SIG-M5 treated with dmso at 0.1 percent for 504 hours (cell line): ENCODE measurements around the gene MMP26.

ENCODE experiments used
- DNase-seq: peaks from one replicate; lab custom pipeline; 2025; ENCODE audit not compliant: unreplicated experiment; lab: John Stamatoyannopoulos, UW

Gene MMP26

DNA sequence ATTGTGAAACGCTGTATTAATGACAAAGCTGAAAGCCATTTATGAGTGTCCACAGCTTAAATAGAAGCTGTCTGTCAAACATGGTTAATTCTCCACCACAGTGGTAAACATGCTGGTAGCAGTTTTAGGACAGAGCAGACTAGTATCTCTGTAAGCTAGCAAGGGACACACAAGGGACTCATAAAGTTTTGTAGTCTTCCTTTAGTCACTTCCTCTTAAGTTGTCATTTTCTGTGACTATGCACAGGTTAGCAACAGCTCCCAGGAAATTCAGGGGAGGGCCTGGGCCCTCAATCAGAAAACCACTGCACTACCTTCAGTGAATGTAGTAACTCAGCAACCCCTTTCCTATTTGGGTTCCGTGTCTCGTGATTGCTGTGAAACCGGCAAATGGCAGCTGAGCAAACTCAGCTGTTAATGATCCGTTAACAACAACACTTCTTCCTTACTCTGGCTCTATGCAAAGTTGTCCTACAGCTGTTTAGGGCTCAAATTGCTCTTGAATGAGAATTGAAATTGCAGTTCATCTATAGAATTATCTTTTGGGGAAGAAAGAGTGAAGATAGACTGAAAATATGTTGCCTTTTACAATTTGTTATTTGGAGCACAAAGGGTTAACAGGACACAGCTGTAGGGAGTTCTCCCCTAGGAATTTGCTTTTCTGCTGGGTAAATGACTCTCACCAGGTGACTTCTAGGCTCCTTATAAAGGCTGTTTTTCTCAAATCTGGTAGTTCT, at the start of gene MMP26:
TSS of gene MMP26 (plus strand) at position 731 of the 736 bp plus-strand sequence.
- DNase-seq, result no peak

DNA sequence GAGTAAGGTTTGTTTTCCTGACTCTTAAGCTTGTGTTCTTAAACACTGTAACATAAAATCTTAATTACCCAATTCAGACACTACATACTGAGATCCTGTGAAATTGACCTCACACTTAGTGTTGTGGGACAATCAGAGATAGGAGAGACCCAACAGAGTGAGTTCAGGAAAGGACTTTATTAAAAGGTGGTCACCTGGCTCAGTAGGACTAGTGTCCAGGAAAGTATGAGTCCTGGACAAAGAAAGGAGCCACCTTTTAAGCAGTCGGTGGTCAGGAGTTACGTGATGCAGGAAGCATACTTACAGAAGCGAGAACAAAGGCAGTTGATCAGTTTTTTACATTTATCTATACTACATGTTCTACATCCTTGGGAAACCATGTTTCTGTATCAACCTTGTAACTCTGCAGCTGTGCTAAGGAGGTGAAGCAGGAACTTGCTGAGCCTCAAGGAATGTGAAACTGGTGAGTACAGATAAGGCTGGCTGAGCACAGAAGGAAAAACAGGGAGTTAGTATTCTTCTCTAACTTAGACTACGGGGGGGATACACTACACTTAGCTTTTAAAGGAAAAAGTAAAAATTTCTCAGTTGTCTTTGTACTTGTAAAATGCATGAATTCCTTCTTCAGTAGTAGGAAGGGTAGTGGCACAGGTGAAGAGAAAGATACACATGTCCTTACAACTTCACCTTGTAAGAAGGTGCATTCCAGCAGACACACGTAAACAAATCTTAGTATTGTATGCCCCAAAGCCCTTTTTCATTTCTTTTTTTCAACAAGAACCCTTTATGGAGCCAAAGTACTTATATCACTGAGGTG, 45.7 kb upstream of the MMP26 start:
- no peak for DNase-seq

DNA sequence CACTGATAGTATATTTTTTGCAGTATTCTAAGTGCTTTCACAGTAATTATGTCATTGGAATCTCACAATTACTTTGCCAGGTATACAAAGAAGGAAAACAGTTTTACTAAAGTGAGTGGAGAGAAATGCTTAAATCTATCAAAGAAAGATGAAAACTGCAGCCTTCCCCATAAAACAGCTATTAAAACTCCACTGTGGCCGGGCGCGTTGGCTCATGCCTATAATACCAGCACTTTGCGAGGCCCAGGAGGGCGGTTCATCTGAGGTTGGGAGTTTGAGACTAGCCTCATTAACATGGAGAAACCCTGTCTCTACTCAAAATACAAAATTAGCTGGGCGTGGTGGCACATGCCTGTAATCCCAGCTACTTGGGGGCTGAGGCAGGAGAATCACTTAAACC, 41.7 kb upstream of the MMP26 start:
- DNase-seq, result no peak

DNA sequence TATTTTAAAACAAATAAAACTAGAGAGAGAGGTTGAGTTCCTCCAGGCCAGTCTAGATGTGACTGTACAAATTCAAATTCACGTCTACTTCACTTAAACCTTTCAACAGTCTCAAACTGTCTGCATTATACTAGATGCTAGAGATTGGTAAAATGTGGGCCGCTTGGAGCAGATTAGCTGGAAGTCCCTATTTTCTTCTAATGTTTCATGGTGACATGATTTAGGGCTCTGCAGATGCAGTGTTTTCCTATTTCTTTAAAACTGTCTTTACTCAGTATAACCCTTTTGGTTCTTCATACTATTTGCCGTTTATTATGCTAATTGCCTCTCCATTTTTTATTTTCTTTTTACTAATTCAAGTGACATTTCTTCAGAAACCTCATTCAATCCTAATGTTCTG, 40.4 kb upstream of the MMP26 start:
- DNase-seq, result no peak

DNA sequence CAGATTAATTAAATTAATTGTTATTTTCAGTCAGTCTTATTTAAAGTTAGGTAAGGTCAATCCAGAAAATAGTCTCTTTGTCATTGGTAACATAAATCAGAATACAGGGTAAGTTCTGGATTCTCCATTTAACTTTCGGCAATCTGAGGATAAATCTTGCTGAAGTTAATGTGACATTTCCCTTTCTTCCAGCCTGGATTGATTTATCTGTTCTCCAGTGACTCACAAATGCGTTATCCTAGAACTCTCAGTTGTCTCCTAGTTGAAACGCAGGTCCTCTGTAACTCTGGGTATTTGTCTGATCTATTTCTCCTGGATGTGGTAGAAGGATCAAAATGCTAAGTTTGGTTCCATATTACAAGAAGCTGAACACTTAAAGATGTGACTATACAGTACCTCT, 39.8 kb upstream of the MMP26 start:
- no peak for DNase-seq

DNA sequence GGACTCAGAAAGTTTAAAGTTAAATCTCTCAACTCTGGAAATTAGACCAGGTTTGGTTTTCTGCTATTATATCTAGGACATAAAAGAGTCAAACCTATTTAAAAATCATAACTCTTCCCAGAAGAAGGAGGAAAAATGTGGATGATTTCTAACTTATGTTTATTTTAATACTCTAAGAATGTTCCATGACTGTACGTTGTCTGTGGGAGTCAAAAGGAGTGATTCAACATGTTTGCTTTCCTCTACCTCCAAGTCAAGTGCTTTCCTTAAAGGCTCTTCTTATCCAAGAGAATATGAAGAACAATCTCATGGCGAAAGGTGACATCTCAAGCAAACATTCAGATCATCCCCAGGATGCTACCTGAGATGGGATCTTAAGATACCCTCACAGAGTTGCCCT, 39.2 kb upstream of the MMP26 start:
- DNase-seq, result no peak

DNA sequence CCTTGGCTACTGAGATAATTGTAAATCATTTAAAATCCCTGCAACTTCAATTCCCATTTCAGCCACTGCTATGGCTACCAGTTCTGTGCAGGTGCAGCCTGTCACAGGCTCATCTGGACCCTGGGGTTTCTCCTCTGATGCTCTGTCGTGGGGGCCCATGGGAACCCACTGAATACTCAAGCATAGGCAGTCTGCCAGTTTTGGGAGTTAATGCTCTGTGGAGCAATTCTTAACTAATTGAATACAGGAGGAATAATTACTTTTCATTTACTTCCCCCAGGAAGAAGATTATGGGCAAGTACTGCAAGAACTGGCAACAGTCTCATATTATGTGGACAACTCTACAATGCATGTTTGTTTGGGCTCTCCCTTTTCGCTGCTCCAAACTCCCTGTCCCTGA, 32.8 kb upstream of the MMP26 start:
- no peak for DNase-seq

DNA sequence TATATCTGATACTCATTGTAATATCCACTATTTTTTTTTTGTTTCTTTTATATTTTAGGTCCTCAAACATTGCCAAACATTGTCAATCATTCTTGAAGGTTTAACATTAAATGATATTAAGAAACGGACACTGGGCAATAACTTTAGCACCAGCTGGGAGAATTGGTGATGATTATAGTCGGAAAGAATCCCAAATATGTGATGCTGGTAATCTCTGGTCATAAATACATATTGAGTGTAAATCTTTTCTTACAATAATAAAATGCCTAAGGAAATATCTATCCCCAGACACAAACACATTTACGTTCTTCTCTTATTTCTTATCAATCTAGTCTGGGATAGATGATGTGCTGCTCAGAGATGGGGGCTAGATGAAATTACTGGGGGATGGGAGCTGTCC, 32.1 kb upstream of the MMP26 start:
- no peak for DNase-seq

DNA sequence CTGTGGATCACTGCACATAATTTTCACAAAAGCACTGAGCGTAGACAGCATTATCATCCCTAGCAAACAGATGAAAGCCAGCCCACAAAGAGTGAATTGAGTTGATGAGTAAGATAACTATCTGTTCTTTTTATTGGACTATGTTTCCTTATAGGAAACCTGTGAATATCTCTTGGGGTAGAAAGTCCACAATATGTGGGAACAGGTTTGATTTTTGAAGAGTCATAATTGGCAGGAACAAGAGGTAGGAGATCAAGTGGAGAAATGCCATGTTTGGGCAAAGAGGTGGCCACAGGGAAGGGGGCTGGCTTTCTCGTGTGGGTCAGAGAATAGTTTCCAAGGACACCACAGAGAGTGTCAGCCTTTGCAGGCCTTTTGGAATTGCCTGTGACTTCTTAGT, 30.8 kb upstream of the MMP26 start:
- DNase-seq, result no peak

DNA sequence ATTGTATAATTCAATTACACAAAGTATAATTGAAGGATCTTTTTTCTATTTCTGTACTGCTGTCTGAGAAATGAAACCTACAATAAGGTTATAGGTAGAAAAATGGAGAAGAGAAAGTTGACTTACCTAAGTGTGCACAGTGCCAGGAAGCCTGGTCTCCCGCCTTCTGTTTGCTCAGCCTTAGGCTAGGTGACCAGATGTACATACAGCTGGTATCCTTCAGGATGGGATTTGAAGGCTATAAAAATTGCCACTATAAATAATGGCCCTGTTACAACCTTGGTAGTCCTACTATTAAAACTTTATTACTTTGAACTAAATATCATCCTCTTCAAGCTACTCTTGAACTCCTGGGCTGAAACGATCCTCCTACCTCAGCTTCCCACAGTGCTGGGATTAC, 26.6 kb upstream of the MMP26 start:
- no peak for DNase-seq

DNA sequence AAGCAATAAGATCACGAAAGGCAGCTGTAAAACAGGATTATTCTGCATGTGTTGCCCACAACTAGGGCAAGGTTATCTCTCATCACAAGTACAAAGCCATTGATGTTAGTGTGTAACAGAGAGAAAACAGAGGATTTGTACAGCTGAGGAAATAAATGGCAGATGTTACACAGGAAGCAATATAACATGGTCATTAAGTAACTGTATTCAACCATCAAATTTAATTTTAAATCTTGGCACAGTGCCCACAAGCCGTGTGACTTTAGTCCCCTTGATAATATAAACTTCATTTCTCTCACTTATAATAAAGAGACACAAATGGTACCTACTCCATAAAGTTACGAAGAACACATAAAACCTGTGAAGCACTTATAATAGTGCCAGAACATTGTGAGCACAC, 24.2 kb upstream of the MMP26 start:
- DNase-seq, result no peak

DNA sequence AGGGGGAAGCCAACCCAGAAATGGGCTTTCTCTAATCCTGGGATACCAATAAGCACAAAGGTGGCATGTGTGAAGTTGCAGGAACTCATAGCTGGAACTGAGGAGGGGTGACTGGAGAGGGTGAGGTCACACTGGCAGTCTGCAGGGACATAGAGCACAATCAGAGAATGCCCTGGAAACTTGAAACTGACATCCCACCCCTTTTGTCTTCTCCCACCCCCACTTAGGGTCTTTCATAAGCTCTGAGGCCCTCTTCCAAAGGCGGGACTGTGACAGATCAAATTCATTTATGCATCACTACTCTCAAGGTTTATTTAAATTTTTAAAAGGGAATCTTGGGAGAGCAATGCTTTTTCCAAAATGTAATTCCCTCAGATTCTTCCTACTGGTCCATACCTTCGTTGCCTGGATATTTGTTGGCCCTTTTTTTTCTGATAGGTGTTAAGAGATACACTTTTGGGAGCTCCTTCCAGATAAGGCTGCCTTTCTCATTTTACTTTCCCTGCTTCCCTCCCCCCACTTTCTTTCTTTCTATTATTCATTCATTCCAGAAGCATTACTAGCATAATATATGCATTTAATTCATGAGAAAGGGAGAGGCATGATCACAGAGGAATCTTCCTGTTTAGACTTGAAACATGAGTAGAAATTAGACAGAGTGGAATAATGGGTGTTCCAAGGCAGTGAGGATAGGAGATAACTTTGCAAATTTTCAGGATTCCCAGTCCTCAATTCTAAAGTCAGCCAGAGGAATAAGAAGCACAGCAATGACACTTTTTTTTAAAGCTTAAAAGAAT, 21.8 kb upstream of the MMP26 start:
- DNase-seq, result no peak

DNA sequence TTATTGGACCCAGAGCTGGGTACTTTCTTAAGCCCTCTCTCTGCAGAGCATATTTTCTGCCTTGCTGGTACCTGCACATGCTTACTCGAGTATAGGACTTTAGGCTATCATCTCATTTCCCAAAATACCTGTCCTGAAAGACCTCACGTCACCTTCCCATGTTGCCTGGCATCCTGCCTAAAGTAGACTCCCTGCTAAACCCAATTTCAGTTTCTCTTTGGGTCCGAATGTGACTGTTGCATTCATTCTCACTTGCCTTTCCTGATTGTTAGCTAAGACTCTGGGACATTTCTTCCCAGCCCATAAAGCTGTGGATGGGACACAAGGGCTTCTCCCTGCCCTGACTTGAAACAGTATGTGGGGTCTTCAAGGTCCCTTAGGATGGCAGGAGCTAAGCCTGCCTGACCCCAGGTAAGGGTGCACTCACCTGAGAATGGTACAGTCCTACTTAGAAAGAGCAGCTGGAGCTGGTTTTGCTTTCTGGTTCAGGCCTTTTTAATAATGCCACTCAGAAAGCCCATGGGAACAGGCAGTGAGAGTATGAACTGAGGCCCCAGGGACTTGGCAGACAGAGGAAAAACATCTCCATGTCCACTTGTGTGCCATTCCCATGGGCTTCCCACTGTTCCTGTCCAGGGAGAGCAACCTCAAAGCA, 19.8 kb upstream of the MMP26 start:
- no peak for DNase-seq

DNA sequence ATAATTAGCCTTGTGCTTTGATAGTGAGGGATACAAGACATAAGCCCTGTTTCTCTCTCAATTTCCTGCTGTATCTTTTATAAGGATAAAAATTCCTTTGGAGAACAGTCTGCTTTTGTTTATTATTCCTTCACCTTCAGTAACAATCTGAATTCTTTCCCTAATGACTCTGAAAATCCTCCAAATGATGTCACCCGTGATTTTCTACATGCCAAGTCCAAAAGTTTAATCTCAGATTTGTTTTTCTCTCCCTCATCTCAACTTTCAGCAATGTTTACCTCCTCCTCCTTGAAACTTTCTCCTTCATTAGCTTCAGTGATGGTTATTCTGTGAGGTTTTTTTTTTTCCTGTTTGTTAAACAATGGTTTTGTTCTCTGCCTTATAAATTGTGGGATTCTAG, 9.1 kb upstream of the MMP26 start:
- DNase-seq, result no peak

DNA sequence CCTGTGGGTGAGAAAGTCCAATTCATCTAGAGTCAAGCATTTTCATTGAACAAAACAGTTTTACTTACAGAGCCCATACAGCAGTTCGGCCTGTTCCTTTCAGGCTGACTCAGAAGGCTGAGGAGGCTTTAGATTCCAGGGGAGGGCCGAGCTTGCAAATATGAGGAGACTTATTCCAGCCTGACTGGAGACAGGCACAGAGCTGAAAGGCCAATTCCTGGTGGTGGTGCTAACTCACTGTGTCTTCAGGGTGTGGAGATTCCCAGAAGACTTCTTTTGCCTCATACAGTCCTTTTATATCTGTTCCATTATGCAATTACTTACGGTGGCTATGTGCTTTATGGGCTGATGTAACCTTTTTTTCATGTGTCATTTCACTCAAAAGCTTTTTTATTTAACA, 7.0 kb upstream of the MMP26 start, which contains the start of gene OR51E2:
TSS of gene OR51E2 (minus strand) at position 269 of the 400 bp plus-strand sequence. CDS start 15,142 bp downstream, outside the sequence.
- DNase-seq, result no peak

DNA sequence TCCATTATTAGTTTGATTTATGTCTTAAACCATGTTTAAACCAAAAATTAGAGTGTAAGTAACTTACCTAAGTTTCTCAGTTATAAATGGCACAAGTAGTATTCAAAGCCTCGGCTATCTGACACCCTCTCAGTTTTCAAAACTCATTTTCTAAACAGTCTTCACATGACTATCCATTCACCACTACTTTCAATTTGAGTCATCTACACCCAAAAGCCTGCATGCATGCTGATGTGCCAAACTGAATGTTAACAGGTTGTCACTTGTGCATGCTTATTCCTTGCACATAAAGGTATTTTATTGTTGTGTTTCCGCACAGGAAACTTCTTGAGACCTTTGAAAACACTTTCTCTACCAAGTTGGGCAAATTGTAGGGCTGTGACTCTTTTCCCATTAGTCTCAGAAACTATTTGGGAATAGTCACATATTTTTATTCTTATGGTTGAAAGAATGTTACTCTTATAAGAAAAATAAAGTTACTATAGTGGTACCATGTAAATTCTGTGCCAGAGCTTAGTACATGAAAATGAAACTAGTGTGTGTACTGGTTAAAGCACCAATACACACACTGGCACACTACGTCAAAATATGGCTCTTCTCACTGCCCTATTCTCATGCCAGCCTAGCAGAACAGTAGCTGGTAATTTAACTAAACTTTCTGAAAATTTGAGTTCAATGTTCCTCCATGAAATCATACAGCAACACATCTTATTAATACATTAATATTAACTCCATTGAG, 4.7 kb upstream of the MMP26 start:
- no peak for DNase-seq

DNA sequence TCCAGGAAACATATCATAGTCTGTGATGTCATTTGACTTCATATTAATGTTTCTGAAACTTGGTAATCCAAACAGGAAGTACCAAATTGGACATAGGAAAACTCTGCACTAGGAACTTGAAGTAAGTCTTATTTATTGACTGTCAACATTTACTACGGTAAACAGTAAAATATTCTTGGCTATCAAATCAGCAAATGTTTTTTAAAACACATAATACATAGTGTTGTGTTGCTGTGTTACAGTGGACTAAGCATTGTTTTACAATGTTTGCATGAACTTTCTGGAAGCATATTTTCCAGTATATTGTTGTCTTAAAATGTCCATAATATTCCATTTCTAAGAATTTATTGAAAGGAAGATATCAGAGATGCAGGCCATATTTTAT, 4.2 kb upstream of the MMP26 start:
- DNase-seq, result no peak

DNA sequence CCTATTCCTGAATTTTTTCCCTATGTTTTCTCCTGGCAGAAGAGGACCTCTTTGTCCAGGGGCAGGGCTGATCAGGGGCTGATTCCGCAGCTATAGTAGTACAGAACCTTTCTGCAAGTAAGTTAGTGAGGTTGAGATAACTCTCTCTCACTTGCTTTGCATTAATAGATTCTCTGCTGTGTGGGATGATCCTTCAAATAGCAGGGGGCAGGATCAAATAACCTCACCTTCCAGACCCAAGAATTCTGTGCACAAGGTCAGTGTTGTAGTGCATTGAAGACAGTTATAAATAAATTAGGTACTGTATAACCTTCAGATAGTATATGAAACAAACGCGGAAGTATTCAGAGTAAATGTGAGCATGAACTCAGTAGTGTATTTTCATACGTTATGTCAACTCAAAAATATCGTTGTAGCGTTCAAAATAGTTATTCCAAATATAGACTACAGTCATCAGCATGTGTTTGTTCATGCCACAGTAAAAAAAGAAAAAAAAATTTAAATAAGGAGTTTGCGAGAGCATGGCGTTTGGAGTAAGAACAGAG, 278 bp downstream of the MMP26 start:
- DNase-seq, result no peak

DNA sequence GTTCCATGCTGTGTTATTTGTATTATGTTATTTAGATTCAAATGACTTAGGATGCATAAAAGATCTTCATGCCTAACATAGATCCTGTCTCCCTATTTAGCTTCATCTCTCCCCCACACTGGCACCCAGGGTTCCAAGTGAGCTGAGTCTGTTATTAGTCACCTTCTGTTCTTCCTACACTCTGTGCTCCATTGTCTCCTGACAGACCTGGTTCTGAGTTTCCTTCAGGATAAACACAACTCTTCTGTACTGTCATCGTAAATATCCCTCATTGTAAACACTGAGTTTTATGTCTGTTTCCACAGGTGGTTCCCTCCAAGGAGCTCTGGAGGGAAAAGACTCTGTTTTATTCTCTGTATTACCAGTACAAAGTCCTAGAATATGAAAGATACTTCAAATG, 8.7 kb downstream of the MMP26 start:
- no peak for DNase-seq

DNA sequence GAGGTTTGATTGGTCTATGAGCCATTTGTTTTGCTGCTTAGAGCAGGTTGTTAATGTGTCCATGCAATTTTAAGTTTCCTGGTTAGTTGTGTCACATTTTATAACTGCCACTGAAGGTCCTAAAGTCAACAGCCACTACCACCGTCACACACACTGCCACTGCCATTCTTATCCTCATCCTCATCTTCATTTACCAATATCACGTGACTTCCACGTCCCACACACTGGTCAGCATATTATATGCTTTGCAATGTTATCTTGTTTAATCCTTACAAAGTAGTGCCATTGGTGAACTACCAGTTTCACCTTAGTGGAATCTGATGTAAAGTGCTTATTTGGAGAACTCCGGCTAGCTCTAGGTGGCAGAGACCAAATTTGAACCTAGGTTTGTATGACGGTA, 9.7 kb downstream of the MMP26 start:
- DNase-seq, result no peak
